Measurements from ENCODE around the gene TIAM2.
"Not testable (repeated sequence)": the region's sequence is repeated elsewhere in the genome, so short reads cannot be mapped to it uniquely, and the experiment has no call there.

Gene TIAM2

GRCh38 chr6:154995254-154996015 is at the start of gene TIAM2:
Gene TIAM2, plus strand, starts transcription at chr6:154995315. Its CDS starts 133,909 bp downstream, at chr6:155129224.
- DNase-seq, result no peak

DNA sequence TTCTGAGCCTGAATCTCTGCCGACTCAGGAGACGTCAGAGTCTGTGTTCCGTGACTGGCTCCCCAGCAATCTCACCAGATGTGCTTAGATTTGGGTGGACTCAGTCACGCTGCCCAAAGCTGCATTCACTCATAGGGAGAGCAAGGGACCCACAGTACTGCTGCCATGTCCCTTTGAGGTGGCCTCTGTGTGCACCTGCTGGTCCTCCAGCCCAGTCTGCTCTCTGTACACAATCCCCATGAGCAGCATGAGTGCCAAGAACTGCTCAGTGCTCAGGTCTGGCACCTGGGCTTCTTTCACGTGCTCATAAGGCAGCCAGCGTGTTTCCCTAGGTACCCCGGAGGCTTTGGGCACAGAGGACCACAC is 44.2 kb upstream of the TIAM2 start:
- DNase-seq, result no peak

DNA sequence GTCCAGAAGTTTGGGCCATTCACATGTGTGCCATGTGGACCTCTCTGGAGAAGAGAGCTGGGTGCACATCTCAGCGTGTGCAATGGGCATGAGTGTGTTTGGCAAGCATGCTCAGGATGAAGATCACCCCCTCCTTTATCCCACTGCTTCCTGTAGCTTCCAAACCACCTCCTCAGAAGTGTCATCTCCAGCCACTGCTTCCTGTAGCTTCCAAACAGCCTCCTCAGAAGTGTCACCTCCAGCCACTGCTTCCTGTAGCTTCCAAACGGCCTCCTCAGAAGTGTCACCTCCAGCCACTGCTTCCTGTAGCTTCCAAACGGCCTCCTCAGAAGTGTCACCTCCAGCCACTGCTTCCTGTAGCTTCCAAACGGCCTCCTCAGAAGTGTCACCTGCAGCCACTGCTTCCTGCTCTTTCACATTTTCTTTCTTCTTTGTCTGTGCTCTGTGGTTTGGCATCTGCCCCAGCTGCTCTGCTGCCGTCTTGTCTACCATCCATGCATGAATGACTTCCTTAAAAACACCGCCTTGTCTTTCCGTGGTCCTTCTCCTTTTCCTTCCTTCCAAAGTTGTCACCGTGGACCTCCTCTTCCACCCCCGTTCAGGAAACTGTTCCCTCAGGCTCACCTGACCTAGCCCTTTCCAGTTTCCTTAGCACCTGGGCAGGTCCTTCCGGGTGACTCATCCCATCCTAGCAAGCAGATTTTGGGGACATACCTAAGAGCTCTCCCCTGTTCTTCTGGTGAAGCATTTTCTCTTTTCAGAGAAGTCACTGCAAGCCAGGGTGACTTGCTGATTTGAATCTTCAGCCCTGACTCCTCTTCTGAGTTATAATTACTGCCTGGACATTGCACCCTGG is 43.5 kb upstream of the TIAM2 start:
- DNase-seq, result no peak

DNA sequence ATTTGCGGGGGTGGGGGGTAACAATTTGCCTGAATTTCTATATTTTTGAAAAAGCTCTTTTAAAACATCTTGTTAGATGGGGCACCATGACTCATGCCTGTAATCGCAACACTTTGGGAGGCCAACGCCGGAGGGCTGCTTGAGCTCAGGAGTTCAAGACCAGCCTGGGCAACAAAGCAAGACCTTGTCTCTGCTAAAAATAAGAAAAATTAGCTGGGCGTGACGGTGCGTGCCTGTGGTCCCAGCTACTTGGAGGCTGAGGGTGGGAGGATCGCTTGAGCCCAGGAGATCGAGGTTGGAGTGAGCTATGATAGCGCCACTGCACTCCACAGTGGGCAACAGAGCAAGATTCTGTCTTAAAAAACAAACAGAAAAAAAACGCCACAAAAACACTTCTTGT is 41.5 kb upstream of the TIAM2 start:
- DNase-seq, result no peak

DNA sequence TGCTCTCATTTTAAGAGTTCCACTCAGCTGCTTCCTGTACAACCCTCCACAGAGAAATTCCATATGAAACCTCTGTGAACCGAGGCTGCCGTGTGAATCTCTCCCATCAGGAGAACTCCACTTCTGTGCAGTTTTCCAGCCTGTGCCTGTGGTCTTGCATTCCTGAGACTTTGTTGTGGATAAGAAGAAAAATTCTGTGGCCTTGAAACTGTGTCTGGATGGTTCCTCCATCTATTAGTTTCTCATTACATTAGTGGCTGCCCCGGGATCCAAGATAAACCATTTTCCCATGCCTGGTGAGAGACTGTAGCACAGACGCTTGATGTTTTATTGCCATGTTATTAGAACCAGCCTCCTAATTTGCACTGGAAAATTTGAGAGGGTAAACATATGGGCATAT is 40.8 kb upstream of the TIAM2 start:
- DNase-seq, result no peak

DNA sequence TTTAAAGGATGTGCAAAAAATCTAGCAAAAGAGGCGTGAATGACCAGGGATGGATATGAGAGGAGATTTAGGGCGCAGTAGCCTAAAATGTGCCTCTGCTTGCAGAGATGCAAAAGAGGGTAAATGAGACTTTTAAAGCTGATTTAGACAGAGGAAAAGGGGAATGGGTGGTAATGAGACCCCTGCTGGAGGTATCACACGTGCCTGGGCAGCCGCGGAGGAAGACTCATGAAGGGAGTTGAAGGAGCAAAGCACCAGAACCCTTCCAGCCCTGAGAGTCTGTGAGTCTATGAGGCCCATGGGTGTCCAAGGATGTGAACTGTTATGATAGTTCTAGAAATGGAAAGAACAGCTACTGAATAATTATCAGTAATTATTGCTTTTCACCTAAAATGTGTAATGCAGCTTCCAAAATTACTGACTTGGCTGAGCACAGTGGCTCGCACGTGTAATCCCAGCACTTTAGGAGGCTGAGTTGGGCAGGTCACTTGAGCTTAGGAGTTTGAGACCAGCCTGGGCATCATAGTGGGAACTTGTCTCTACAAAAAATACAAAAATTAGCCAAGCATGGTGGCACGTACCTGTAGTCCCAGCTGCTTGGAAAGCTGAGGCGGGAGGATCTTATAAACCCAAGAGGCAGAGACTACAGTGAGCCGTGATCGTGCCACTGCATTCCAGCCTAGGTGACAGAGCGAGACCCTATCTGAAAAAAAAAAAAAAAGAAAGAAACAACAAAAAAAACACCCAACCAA is 38.2 kb upstream of the TIAM2 start:
- no peak for DNase-seq

DNA sequence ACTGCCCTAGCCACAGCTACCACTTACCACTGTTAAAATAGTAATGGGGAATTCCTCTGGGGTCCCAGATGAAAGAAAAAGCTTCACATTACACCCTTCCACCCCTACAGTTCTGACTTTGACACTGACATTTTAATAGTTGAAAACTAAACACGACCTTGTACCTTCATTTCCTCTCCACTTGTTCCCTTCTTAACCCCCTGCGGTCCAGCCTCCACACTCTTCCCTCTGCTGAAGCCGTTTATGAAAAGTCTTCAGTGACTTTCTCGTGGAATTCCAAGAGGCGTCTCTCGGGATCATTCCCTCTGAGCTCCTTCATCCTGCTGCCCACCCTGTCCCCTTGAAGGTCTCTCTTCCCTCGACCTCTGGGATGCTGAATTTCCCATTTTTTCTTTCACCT is 36.6 kb upstream of the TIAM2 start:
- DNase-seq, result no peak

- no peak for DNase-seq
Measured at GRCh38 chr6:154960299-154960843, 34.7 kb upstream of the TIAM2 start.

GRCh38 chr6:154960854-154961530 is 34.1 kb upstream of the TIAM2 start:
- DNase-seq, result no peak

DNA sequence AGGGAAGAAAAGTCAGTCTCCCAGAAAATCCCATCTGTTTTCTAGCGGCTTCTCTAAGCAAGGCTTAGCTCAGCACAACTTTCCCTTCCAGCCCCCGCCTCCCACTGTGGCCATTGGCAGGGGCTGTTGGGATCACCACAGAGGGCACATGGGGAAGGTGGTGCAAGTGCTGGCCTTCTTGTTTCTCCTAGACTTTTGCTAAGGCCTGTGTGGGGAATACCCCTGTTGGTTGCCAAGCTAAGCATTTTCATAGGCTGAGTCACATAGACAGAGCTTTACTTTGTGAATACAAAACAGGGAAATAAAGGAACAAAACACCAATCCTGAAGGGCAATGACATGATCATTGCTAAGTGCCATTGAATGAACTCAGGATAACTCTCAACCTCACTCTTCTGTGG is 32.4 kb upstream of the TIAM2 start:
- no peak for DNase-seq

- not testable (repeated sequence) for DNase-seq
Measured at GRCh38 chr6:154966065-154966770, 28.9 kb upstream of the TIAM2 start.

DNA sequence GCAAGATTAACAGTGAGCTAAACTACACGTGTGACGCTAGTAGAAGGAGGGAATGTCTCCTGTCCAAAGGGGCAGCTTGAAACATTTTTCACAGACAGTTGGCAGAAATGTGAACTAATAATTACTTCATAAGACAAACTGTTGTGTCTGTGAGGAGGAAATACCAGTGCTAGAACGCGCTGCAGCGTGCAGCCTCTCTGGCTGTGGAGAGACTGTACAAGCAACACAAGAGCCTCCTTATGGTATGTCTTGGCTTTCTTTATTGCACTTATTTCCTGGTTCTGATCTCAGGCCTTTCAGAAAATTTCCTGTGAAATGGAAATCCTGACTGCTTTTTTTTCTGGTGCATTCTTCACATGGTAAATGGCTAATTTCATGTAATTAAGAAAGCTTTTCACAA is 25.3 kb upstream of the TIAM2 start:
- no peak for DNase-seq

DNA sequence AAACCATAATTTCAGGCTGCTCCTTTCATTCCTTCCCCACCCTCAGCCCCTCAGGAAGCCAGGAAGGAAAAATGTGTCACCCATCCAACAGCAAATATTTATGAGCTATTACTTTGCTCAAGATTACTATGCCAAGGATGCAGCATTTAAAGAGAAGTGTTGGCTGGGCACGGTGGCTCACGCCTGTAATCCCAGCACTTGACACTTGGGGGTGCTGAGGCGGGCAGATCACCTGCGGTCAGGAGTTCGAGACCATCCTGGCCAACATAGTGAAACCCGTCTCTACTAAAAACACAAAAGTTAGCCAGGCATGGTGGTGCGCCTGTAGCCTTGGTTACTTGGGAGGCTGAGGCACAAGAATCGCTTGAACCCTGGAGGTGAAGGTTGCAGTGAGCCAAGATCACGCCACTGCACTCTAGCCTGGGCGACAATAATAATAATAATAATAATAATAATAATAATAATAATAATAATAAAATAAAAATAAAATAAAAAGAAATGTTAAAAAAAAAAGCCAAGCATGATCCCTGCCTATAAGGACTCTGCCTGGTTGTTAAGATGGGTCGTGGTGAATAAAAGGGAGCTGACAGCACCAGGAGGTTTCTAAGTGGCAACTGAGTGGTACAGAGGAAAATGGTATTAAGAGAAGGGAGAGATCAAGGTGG is 20.5 kb upstream of the TIAM2 start:
- no peak for DNase-seq

DNA sequence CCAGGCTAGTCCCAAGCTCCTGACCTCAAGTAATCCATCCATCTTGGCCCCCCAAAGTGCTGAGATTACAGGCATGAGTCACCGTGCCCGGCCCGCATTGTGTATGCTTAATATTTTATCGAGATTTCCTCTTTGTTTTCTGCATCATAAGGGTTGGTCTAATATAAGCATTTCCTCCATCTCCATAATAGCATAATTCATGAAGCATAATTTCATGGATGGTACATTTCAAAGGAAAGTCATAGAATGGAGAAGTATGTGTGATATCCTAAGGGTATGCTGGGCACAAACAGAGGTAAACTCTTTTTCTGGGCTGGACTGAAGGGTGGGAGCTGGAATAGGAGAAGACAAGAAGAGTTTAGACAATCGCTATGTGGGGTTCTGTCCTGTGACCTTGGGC is 17.5 kb upstream of the TIAM2 start:
- no peak for DNase-seq

- DNase-seq, result no peak
Measured at GRCh38 chr6:154980273-154981078, 14.6 kb upstream of the TIAM2 start.

DNA sequence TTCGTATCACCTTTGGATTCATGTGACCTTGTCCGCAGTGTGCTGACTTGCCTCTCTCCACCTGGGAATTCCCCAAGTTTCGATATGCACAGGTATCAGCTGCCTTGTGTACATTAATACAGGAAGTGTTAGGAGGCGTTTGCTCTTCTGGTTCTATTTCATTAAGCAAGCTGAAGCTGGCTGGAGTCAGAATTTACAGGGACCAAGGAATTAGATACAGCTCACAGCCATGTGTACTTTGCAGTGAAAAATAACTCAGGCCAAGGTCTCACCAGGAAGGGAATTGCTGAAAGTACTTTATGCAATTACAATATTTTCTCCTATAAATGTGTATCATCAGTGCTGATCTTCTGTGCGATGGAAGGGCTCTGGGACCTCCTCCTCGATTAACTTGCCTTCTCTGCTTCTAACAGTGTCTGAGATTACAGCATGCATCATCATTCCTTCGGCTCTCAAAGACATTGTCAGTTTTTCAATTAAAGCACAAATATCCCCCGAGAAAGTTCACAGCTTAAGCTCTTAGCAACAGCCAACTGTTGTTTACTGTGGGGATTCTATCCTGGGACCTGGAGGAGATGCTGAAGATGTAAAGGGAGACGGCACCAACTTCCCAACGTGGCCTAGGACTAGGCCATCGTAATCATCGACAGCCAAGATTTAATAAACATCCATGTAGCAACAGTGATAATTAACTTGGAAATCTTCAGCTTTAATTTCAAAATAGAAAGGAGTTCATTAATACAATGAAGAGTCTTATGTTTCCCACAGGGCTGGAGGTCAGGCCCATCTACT is 13.8 kb upstream of the TIAM2 start:
- DNase-seq, result no peak

- DNase-seq, result no peak
Measured at GRCh38 chr6:154984146-154984545, 11.0 kb upstream of the TIAM2 start.

- DNase-seq, result no peak
Measured at GRCh38 chr6:154986787-154987235, 8.3 kb upstream of the TIAM2 start.

GRCh38 chr6:154989448-154989847 is 5.7 kb upstream of the TIAM2 start:
- no peak for DNase-seq

- no peak for DNase-seq
Measured at GRCh38 chr6:154991207-154991606, 3.9 kb upstream of the TIAM2 start.
